Measurements from ENCODE around the gene DOK3.

The DOK3 gene

DNA sequence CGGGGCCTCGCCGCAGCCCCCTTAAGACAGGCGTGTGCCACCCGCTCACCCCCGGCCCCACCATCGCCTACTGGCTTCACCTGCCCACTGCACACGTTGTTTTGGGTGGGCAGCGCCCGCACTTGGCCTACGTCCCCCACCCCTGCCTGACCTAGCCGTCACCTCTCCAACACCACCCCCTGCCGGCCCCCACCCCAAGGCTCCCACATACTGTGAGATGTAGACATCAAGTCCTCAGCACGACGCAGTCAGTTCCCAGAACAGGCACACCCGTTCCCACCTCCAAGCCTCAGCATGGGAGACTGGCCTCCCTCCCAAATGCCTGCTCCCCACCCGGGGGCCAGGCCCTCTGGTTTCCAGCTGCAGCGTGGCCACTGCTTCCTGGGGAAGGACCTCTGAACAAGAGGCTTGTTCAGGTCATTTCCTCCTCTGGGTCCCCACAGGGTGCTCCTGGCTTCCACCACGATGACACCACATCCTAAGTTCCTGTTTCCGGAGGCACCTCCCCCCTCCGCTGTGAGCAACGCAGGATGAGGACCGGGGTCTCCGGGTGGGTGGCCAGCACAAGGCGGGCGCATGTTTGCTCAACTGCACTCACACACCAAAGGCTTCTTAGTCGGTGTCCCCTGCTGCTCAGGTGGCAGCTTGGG lies 47.5 kb downstream of the DOK3 start:
- DNase-seq, result no peak

DNA sequence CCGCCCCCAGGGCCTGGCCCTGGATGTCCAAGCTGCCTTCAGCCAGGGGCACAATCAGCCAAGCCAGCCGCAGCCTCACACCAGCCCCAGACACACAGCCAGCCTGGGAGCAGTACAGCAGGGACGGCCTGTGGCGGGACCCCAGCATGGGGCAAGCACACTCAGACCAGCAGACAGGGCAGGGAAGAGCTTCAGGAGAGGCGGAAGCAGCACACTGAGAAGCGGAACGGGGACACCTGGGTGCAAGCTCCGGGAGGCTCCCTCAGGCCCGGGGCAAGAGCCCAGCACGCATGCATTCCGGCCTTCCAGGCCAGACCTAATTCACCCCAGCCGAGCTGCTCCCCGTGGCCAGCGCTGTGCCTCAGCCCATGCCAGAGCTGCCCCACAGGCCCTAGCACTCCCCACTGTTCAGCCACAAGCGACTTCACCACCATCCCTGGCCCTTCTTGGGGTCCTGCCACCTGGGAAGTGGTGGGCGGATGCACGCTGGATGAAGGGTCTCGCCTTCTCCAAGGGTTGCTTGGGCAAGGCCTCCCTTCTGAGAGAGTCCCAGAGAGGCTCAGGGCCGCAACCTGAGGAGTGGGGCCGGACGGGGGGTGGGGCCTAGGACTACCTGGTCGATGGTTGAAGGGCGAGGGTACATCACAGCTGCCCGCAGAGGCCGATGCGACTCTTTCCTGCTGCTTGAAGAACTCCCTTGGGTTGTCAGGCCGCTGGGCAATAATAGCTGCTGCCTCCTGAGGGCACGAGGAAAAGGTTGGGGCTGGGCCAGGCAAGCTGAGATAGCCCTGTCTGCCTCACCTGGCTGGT lies 49.6 kb downstream of the DOK3 start:
- no peak for DNase-seq

DNA sequence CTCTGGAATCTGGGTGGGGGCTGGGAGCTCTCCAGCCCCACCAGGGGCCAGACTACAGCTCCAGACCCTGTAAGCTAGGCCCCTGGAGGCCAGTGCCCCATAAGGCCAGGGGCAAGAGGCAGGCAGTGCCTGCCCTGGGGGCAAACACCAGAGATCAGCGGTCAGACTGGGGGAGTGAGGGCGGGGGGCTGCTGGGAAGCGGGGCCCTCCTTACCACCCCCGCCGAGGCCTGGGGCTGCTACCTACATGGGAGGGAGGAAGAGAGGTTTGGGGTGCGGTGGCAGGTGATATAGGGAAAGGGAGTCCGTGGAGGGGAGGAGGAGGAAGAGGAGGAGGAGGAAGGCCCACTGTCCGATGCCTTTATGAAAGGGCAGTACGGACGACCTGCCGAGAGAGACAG lies 50.3 kb downstream of the DOK3 start:
- DNase-seq, result no peak

DNA sequence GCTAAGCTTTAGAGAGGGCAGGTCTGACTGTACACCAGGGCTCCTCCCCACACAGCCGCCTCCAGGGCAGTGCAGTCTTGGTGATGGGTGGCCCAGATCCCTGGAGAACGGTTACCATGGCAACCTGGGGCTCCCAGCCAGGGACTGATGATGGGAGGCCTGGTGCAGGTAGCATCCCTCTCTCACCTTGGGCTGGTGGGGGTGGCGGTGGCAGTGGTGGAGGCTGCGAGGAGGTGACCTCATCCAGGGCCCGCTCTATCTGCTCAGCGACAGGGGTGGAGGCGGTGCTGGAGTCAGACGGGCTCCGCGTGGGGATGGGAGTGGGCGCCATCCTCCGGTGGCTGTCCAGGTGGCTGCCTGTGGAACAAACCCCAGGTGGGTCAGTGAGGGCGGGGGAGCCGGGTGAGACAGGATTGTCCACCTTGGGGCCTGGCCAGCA lies 50.7 kb downstream of the DOK3 start:
- no peak for DNase-seq

DNA sequence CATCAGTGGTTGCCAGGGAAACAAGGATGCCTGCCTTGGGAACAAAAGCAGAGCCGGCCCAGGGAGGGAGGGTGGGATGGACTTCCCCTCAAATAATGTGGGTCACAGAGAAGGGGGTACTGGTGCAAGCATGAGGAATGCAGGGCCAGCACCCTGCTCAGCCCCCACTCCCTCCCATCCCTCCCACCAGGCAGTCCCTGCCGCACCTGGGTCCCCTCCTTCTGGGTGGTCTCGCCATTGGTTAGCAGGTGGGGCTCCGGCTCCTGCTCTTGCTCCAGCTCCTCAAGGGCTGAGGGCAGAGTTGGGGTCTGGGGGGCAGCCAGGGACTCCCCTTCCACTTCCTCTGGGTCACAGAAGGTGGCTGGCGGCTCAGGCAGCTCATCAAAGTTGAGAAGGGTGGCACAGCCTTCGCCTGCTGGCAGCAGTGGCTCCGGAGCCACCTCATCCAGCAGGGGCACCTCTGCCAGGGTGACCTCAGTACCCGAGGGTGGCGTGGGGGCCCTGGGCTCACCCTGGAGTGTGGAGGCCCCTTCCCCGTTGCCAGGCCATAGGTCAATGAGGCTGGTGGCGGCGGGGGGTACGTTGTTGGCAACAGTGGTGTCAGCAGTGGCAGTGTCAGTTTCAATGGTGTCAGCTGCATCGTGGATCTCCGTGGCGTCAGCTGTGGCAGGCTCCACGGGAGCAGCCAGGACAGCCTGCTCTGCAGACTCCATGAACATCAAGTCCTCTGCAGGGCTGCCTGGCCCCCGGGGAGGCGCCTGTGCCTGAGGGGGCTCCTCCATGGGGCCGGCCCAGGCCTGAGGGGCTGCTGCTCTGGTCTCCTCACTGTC lies 51.6 kb downstream of the DOK3 start:
- DNase-seq, result no peak

DNA sequence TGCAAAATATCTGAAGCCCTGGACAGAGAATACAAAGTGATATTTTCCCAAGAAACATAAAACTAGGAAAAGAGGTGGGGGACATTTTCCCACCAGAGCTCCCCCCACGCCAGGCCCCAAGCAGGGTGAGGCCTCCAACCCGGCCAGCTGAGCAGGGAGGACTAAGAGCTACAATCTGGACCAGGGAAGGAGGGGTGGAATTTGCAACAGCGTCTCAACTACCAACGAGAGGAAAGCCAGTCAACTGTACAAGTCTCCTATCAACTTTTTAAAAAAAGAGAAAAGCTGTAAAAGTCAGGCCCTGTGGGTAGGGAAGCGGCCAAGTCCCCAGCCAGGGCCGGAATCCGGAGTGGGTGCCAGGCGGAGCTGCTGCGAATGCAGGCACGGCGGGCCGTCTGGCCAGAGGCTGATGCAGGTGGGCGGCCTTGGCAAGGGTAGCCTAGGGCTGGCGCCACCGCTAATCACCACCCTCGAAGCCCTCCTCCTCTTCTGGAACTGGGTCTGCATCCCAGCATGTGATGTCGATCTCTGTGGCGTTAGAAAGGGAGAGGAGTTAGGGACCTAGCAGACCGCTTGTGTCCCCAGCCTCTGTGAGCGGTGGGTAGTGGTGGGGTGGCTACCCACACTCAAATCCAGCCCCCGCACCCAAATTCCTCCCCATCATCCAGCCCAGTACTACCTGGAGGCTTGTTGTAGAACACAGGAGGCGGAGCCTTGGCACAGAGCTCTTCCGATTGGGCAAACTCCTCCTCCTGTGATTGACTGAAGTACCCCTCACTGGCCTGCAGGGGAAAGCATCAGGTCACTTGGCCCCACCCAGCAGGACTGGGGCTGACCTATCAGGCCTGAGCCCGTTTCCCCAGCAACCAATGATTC lies 52.4 kb downstream of the DOK3 start:
- peak; percentile 6 for DNase-seq

DNA sequence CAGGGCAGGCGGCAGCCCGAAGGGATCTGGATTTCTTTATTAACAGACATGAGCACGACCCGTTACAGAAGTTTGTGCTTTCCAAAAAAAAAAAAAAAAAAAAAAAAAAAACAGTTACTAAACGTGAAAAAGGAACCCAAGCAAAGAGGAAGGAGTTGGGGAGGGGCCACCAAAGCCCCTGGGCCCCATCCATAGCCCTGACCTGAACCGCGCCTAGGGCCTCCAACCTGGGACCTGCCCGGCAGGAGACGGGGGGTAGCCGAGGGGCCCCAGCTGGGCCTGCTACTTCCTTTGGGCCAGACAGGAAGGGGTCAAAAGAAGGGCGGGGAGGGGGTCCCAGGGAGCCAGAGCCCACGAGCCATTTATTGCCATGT lies 53.0 kb downstream of the DOK3 start:
- no peak for DNase-seq

DNA sequence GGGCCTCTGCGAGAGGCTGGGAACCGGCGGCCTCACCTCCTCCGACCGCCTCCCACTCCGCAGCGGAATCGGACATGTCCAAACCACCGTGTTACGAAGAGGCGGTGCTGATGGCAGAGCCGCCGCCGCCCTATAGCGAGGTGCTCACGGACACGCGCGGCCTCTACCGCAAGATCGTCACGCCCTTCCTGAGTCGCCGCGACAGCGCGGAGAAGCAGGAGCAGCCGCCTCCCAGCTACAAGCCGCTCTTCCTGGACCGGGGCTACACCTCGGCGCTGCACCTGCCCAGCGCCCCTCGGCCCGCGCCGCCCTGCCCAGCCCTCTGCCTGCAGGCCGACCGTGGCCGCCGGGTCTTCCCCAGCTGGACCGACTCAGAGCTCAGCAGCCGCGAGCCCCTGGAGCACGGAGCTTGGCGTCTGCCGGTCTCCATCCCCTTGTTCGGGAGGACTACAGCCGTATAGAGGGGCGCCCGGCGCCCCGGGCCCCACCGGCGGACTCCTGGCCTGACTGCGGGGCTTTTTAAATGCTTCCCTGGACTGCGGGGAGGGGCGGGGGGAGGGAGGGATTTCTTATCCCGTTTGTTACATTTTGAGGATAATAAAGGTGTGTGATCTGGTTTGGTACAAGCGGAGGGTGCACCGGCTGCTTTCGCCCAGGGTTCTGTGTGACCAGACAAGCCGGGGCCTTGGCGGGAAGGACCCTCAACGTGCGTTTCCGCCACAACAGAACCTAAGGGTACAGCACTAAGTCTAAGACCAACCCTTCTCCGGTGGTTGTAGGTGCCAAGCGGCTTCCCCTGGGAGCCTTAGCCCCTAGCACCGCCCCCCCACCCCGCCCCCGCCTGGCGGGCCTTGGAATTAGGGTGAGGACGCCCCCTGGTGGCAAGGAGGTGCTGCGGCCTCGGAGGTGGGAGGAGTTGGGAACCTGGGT lies 53.7 kb downstream of the DOK3 start:
- peak; percentile 50 for DNase-seq

DNA sequence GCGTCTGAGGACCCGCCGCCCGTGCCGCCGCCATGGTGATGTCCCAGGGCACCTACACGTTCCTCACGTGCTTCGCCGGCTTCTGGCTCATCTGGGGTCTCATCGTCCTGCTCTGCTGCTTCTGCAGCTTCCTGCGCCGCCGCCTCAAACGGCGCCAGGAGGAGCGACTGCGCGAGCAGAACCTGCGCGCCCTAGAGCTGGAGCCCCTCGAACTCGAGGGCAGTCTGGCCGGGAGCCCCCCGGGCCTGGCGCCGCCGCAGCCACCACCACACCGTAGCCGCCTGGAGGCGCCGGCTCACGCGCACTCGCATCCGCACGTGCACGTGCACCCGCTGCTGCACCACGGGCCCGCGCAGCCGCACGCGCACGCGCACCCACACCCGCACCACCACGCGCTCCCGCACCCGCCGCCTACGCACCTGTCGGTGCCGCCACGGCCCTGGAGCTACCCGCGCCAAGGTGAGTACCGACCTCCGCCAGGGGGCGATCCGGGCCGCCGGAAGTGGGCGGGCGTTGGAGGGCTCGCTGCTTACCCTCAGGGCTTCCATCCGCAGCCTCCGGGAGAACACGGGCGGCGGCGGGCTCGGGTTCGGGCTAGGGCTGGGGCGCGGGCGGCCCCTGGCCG lies 54.5 kb downstream of the DOK3 start:
- peak; percentile 45 for DNase-seq

DNA sequence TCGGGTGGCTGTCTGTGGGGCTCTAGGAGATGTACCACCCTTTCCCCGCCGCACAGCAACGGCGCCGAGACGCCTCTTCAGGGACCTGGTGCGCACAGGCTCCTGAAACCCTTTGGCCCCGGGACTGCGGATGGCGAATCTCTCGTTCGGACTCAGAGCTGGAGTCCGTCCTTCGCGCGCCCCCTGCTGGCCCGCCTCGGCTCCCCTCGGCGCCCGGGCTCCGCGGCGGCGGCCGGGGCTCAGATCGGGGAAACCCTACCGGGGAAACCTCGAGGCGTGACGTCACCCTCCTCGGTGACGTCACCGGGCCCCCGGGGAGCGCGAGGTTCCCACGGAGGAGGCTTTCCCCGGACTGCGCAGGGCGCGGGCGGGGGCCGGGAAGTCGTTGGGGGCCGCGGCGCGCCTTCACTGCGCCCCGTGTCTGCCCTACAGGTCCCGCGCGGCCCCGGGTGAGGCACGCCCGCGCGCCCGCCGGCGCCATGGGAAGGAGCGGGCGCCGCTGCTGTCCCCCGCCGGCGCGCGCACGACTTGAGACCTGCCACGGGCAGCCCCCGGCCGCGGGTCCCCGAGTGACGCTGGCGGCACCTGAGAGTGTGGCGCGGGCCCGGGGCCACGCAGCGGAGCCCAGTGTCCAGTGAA lies 55.1 kb downstream of the DOK3 start:
- peak; percentile 63 for DNase-seq

DNA sequence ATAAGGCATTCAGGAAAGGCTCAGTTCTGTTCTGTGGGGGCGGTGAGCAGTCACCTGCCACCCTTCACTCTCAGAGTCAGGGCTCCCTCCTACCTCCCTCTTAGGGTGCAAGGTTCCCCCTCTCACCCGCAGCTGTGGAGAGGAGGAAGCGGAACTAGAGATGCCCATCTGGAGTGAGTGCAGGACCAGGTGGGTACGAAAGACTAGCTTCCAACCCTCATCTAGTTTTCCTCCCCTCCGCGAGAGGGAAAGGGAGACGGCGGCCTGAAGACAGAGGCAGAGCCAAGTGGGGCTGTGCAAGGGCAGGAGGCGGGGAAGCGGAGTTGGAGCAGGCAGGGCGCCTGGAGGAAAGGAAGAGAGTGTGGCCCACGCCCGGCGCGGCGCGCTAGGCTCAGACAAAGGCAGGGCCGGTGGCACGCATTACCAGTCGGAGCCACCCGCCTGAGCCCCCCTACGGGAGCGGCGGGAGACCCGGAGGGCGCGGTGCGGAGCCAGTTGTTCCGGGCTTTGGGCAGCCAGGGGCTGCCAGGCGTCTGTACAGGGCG lies 55.7 kb downstream of the DOK3 start:
- peak; percentile 35 for DNase-seq

DNA sequence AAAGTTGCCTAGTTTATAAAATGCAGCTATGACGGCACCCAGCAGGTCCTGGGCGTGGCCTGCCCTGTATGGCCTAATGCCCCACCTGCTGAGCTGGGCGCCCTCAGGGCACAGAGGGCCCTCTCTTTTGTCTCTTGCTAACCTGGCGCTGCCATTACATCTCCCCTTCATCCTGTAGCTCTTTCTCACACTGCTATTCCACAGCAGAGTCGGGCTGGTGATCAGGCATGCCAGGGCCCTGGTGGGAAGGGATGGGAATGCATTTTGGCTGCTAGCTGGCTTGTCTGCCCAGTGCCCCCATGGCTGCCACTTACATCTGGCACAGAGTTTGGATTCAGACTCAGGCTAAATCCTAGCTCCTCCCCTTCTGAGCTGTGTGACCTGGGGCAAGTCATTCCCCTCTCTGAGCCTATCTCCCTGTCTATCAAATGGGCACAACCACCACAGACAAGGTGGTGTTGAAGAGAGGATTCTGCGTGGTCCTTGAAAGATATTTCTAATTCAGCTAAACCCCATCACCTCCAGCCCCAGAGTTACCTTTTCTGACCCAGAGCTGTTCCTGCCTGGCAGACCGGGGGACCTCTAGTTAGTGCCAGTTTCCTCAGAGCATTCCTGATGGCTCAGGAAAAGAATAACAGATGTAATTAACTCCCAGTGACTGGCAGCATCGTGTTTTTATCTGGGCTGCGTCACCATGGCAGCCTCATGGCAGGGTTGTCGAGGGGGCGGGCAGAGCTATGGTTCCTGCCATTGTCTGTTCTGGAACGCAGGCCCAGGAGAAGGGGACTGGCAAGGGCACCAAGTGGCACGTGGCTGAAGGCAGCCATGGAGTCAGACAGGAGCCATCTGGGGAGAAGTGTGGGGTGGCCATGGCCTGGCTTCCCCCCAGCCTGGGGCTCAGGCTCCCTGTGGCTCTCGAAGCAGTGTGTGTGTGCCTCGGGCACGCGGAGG lies 56.7 kb downstream of the DOK3 start:
- no peak for DNase-seq
